NCI-H128 (cell line): ENCODE results near the gene SALL2.

Experiments used
- DNase-seq: peaks from one replicate; lab custom pipeline; 2025; ENCODE audit not compliant: unreplicated experiment; lab: John Stamatoyannopoulos, UW

Gene SALL2

DNA sequence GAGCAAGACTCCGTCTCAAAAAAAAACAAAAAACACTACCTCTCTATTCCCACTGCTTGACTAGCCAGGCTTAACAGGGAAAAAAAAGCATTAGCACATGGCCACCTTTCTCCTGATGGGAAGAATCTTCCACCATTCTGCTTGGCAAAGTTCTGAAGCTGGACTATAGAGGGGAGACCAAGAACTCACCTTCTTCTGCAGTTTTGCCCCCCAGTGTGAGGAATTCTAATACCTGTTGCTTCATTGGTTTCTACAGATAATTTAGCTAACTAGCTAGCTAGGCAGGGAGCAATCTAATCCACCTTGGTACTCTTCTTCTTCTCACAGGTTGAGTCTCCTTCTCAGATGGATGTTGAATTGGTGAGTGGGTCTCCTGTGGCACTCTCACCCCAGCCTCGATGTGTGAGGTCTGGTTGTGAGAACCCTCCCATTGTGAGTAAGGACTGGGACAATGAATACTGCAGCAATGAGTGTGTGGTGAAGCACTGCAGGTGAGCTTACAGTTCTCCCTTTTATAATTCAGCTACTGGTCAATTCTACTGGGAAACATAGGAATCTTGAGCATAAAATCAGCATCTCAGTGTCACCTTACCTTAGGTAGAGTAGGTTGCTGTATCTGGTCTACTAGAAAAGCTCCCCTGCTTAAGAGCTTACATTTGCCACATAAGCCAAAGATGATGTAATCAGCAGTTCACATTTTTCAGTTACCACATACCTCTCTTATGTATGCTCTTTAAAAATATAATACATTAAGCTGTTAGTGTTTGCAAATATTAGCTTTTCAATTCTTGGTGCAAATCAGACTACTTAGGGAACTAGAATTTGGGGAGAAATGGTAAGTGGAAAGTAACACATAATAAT, 31.0 kb downstream of the SALL2 start:
- no peak for DNase-seq

DNA sequence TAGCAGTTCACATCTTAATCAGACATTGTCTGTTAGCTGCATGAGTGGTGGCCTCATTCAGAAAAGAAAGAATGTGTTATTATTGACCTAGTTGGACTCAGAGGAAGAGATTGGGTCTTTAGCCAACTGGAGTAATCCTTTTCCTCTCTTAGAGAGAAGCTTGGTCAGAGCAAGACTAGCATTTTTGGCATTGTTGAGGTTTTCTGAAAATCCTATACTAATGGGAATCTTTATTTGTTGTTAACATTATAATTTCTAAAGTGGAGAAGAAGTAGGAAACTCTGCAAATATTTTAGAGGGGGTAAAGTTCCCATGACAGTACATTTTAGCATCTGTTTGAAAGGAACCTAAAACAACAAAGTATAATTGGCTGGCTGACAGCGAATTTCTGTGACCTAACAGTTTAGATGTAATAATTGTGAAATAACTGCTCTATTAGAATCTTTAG, 39.5 kb downstream of the SALL2 start:
- DNase-seq = no peak

DNA sequence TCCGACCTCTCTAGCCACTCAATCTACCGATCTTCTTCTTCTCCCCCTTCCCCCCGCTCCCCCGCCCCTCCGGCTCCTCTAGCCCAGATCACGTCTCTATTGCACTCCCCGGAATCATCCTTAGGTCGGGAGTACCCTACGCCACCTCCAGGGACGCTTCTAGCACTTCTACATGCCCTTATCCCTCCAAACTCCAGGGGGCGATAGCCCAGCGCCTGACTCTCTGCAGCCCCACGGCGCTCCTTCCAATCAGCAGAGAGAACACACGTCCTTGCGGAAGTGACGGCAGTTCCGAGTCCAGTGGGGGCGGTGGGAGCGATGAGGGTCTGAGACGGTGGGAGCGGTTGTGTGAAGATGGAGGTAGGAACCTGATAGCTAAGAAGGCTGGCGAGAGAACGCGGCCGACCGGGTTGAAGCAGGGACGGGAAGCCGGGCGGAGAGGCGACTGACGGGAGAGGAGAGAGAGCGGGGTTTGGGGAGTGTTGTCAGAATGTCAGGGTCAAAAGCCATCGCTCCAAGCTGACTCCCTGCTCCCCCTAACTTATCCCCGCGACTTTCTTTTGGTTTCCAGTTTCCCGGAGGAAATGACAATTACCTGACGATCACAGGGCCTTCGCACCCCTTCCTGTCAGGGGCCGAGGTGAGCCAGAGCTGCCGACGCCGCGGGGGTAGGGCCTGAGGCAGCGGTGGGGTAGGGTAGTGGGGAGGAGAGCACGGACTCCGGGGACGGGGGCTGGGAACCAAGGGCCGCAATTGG, 49.0 kb downstream of the SALL2 start, which contains the start of the genes RAB2B and TOX4:
Gene RAB2B, minus strand, starts transcription at position 35 of the 757 bp plus-strand sequence. CDS start 87 bp downstream, outside the sequence.
Gene TOX4, plus strand, starts transcription at position 271 of the 757 bp plus-strand sequence. Its CDS starts 84 bp downstream, at position 355.
- DNase-seq = peak; percentile 95

DNA sequence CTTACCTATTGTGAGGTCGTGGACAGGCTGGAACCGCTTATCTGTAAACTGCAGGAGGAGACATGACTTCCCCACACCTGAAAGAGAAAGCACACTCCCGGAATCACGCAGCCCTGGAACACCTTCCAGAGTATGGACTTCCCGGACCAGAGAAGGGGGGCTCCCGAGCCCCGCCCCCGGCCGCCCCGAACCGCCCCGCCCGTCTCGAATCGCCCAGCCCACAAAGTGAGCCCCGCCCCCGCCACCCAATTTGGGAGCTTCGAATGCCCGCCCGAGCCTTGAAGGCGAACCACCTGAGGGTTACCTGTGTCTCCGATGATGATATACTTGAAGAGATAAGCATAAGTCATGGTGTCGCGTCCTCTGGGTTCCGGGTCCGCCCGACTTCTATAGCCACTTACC, 49.6 kb downstream of the SALL2 start:
- DNase-seq = no peak

DNA sequence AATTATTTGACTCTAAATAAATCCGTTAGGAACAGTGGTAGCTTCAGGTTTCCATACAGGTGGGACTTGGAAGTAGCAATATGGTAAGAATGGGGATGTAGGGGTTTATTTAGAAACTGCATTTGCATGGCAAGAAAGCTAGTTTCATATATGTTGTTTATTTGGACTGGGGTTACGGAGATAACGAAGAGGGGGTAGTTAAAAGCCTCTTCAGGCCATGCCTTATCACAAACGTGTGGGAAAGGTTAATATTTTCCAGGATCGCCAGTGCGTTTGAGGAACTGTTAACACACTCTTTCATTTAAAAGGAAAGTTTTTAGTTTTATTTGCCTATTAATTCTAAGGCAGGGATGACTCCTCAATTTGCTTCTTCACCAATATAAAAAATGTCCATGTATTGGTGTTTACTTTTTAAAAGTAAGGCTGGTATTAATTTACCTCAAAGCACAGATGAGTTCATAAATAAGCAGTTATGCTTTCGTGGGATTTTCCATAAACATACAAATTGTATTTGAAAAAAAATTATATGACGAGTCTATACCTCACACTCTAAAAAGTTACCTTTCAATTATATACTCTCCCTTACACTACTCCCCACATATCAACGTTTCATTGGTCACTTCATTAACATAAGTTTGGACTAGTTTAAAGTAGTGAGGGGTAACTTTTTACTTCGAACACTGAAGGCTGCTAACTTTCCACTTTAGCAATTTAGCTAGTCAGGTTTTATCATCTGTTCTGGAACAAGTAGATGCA, 50.2 kb downstream of the SALL2 start:
- no peak for DNase-seq
